H1 (cell line): ENCODE results near the gene DDR1. TPM values are rescaled to one million over a fixed set of nuclear protein-coding genes. Genes with fewer than 3 reads are reported as not detected.

Experiments
- CTCF ChIA-PET: fragments of 300-600 bp; sonication (Branson Sonifier 250); formaldehyde crosslinking; loops from one replicate; lab custom pipeline; 2021; ENCODE audit not compliant: partially characterized antibody; lab: Charles Lee
- POLR2A ChIA-PET: fragments of 300-600 bp; sonication (Branson Sonifier 250); formaldehyde crosslinking; loops from one replicate; lab custom pipeline; 2021; ENCODE audit warnings: inconsistent platforms; ENCODE audit not compliant: partially characterized antibody; lab: Charles Lee
- DNase-seq, 2 experiments: peaks; one replicate each; pipeline versions ENCODE4 v3.0.0 to v3.0.0-alpha.2; 2010 to 2022; ENCODE audit warnings: low spot score in 2 of 2, low read depth in 1 of 2, mixed read lengths in 1 of 2
- FAIRE-seq: peaks from 2 replicates; lab custom pipeline; 2011; peaks lifted over from hg19 to GRCh38; lab: Jason Lieb, UNC
- H2AFZ ChIP-seq: 2 replicates; pipeline ENCODE4 v1.8.1; 2012; ENCODE audit warnings: low read length, inconsistent platforms
- H2AK5ac ChIP-seq: 2 replicates; pipeline ENCODE4 v1.6.1; 2013; ENCODE audit warnings: low read depth, low read length
- H2BK120ac ChIP-seq: replicated peaks from 2 replicates; pipeline ENCODE3; 2013; ENCODE audit warnings: low read depth, low read length, inconsistent platforms
- H2BK12ac ChIP-seq: 2 replicates; pipeline ENCODE4 v1.6.1; 2013; ENCODE audit warnings: low read depth, low read length
- H2BK15ac ChIP-seq: 2 replicates; pipeline ENCODE4 v1.6.1; 2013; ENCODE audit warnings: low read length
- H2BK20ac ChIP-seq: 2 replicates; pipeline ENCODE4 v1.6.1; 2013; ENCODE audit warnings: low read length
- H2BK5ac ChIP-seq: 2 replicates; pipeline ENCODE4 v1.6.1; 2013; ENCODE audit warnings: low read depth, low read length
- H3K14ac ChIP-seq: 2 replicates; pipeline ENCODE4 v1.6.1; 2013; ENCODE audit warnings: inconsistent platforms; ENCODE audit not compliant: insufficient read length
- H3K18ac ChIP-seq: 2 replicates; pipeline ENCODE4 v1.6.1; 2013; ENCODE audit warnings: low read length; ENCODE audit errors: extremely low read depth
- H3K23ac ChIP-seq: 2 replicates; pipeline ENCODE4 v1.6.1; 2013; ENCODE audit warnings: inconsistent platforms; ENCODE audit not compliant: insufficient read length
- H3K23me2 ChIP-seq: 2 replicates; pipeline ENCODE4 v1.6.1; 2013; ENCODE audit warnings: low read depth, low read length
- H3K27ac ChIP-seq: 2 replicates; pipeline ENCODE4 v1.6.1; 2011; ENCODE audit warnings: low read depth, low read length, inconsistent platforms
- H3K27me3 ChIP-seq, 4 experiments: replicated peaks in 1 of 4; 1 replicate in 1 of 4; 2 replicates in 3 of 4; pipeline versions ENCODE4 v1.6.1 to v1.8.1; 2011 to 2013; ENCODE audit warnings: low read length in 3 of 4, mild to moderate bottlenecking in 3 of 4, inconsistent platforms in 2 of 4, mixed read lengths in 2 of 4, moderate library complexity in 1 of 4; ENCODE audit not compliant: control insufficient read depth in 3 of 4, insufficient read depth in 3 of 4; ENCODE audit errors: extremely low read depth in 1 of 4
- H3K36me3 ChIP-seq, 4 experiments: 2 replicates each; pipeline versions ENCODE4 v1.6.1 to v1.8.1; 2011 to 2013; ENCODE audit warnings: mild to moderate bottlenecking in 4 of 4, low read length in 3 of 4, moderate library complexity in 2 of 4, control low read depth in 1 of 4, inconsistent platforms in 1 of 4; ENCODE audit not compliant: insufficient read depth in 4 of 4, control insufficient read depth in 2 of 4
- H3K4ac ChIP-seq: replicated peaks from 2 replicates; pipeline ENCODE3; 2013; ENCODE audit warnings: low read length, low read depth, mixed read lengths, inconsistent platforms; ENCODE audit not compliant: insufficient read length
- H3K4me1 ChIP-seq, 4 experiments: replicated peaks in 1 of 4; 1 replicate in 1 of 4; 2 replicates in 3 of 4; pipeline versions ENCODE4 v1.6.1 to v1.8.1; 2011 to 2013; ENCODE audit warnings: low read length in 3 of 4, inconsistent platforms in 2 of 4, mixed read lengths in 1 of 4; ENCODE audit not compliant: insufficient read depth in 4 of 4, control insufficient read depth in 3 of 4
- H3K4me2 ChIP-seq, 2 experiments: 2 replicates each; pipeline versions ENCODE4 v1.6.1 to v1.8.1; 2011 to 2013; ENCODE audit warnings: low read depth in 2 of 2, low read length in 2 of 2, control low read depth in 1 of 2, inconsistent platforms in 1 of 2, mild to moderate bottlenecking in 1 of 2; ENCODE audit not compliant: insufficient read depth in 1 of 2
- H3K4me3 ChIP-seq, 4 experiments: fragments of 200-600, 300-600 bp in 1 of 4; sonication (generic), shearing (Covaris generic), sonication (Bioruptor Twin) in 1 of 4; 2 replicates each; pipeline versions ENCODE4 v1.5.1 to v1.8.1; 2011 to 2016; ENCODE audit warnings: low read length in 4 of 4, low read depth in 3 of 4, control low read depth in 2 of 4, inconsistent platforms in 2 of 4, mild to moderate bottlenecking in 2 of 4, mixed read lengths in 1 of 4, moderate library complexity in 1 of 4; ENCODE audit not compliant: insufficient read depth in 2 of 4; ENCODE audit errors: extremely low read depth in 1 of 4
- H3K56ac ChIP-seq: replicated peaks from 2 replicates; pipeline ENCODE3; 2013; ENCODE audit warnings: low read depth, mild to moderate bottlenecking, mixed read lengths, low read length, inconsistent platforms; ENCODE audit not compliant: insufficient read length
- H3K79me1 ChIP-seq: 2 replicates; pipeline ENCODE4 v1.6.1; 2013; ENCODE audit warnings: low read depth, low read length, control low read depth
- H3K79me2 ChIP-seq, 2 experiments: 2 replicates each; pipeline versions ENCODE4 v1.6.1 to v1.8.1; 2012 to 2013; ENCODE audit warnings: low read length in 2 of 2, mild to moderate bottlenecking in 2 of 2, inconsistent platforms in 1 of 2; ENCODE audit not compliant: insufficient read depth in 2 of 2, control insufficient read depth in 1 of 2
- H3K9ac ChIP-seq, 4 experiments: replicated peaks in 1 of 4; 1 replicate in 1 of 4; 2 replicates in 3 of 4; pipeline versions ENCODE4 v1.6.1 to v1.8.1; 2011 to 2013; ENCODE audit warnings: low read depth in 3 of 4, low read length in 3 of 4, control low read depth in 2 of 4, mild to moderate bottlenecking in 2 of 4, moderate library complexity in 2 of 4, inconsistent platforms in 1 of 4; ENCODE audit errors: extremely low read depth in 1 of 4
- H3K9me3 ChIP-seq, 2 experiments: 2 replicates each; pipeline versions ENCODE4 v1.6.1 to v1.8.1; 2012 to 2013; ENCODE audit warnings: mild to moderate bottlenecking in 2 of 2, moderate library complexity in 2 of 2, control low read depth in 1 of 2, inconsistent platforms in 1 of 2, low read depth in 1 of 2, low read length in 1 of 2, mixed read lengths in 1 of 2; ENCODE audit not compliant: insufficient read depth in 2 of 2
- H4K20me1 ChIP-seq, 2 experiments: replicated peaks in 1 of 2; 2 replicates each; pipeline versions ENCODE3 to v1.8.1; 2011 to 2013; ENCODE audit warnings: inconsistent platforms in 2 of 2, low read length in 2 of 2, mild to moderate bottlenecking in 1 of 2; ENCODE audit not compliant: insufficient read depth in 2 of 2, control insufficient read depth in 1 of 2
- H4K5ac ChIP-seq: 2 replicates; pipeline ENCODE4 v1.6.1; 2013; ENCODE audit warnings: low read length, low read depth, mixed read lengths, inconsistent platforms; ENCODE audit not compliant: insufficient read length
- H4K8ac ChIP-seq: 2 replicates; pipeline ENCODE4 v1.8.0; 2013; ENCODE audit warnings: mild to moderate bottlenecking, moderate library complexity, low read length, inconsistent platforms; ENCODE audit not compliant: insufficient read depth; ENCODE audit errors: extremely low read depth
- H4K91ac ChIP-seq: replicated peaks from 2 replicates; pipeline ENCODE3; 2013; ENCODE audit warnings: low read length, mixed read lengths, inconsistent platforms; ENCODE audit not compliant: insufficient read length
- BRCA1 ChIP-seq: IDR thresholded peaks from 2 replicates; pipeline ENCODE4 v1.6.1; 2012; ENCODE audit warnings: low read depth, low read length, improper control_type of control experiment
- EZH2 ChIP-seq: fragments of 200-600 bp; sonication (generic); IDR thresholded peaks from 2 replicates; pipeline ENCODE4 v1.7.1; 2012; ENCODE audit warnings: low read depth, mild to moderate bottlenecking, moderate library complexity, low read length, inconsistent platforms; ENCODE audit not compliant: severe bottlenecking
- GABPA ChIP-seq: IDR thresholded peaks from 2 replicates; pipeline ENCODE4 v1.6.1; 2011; ENCODE audit warnings: mild to moderate bottlenecking, low read length, moderate library complexity, borderline replicate concordance; ENCODE audit not compliant: insufficient read depth
- GTF2F1 ChIP-seq: IDR thresholded peaks from 2 replicates; pipeline ENCODE4 v1.6.1; 2012; ENCODE audit warnings: low read depth, low read length, improper control_type of control experiment, borderline replicate concordance
- HDAC6 ChIP-seq: IDR thresholded peaks from one replicate; pipeline ENCODE4 v1.7.1; 2012; ENCODE audit warnings: low read depth, mild to moderate bottlenecking, inconsistent platforms, low read length, moderate library complexity
- MAFK ChIP-seq: IDR thresholded peaks from 2 replicates; pipeline ENCODE4 v1.6.1; 2012; ENCODE audit warnings: low read depth, mild to moderate bottlenecking, improper control_type of control experiment, low read length
- NANOG ChIP-seq: IDR thresholded peaks from 2 replicates; pipeline ENCODE4 v1.6.1; 2011; ENCODE audit warnings: low read length, low read depth, mild to moderate bottlenecking, inconsistent platforms; ENCODE audit not compliant: insufficient read depth, poor library complexity, severe bottlenecking
- PHF8 ChIP-seq: fragments of 200-600 bp; sonication (generic); conservative IDR thresholded peaks from 2 replicates; pipeline ENCODE4 v1.7.1; 2012; ENCODE audit warnings: low read depth, mild to moderate bottlenecking, inconsistent platforms, low read length, moderate library complexity
- POLR2AphosphoS5 ChIP-seq: IDR thresholded peaks from 2 replicates; pipeline ENCODE4 v1.6.1; 2011; ENCODE audit warnings: low read depth, low read length
- ZNF274 ChIP-seq: IDR thresholded peaks from 2 replicates; pipeline ENCODE4 v1.7.0; 2012; ENCODE audit warnings: low read length, borderline replicate concordance; ENCODE audit errors: extremely low read depth
- WGBS, 2 experiments: shearing (Covaris generic) in 1 of 2; methylation state at CpG; one replicate each; pipeline versions ENCODE4 v1.1.6 to v1.1.7; 2013 to 2015; ENCODE audit warnings: low lambda C conversion rate in 2 of 2, mixed read lengths in 2 of 2, inconsistent platforms in 1 of 2, low coverage in 1 of 2, missing lambda C conversion rate in 1 of 2; ENCODE audit not compliant: insufficient replicate concordance in 2 of 2, insufficient coverage in 1 of 2, insufficient read length in 1 of 2; ENCODE audit errors: extremely low coverage in 1 of 2, missing lambda C conversion rate in 1 of 2; 5-methylcytosine and 5-hydroxymethylcytosine counted together
- polyA plus RNA-seq, 7 experiments: library from polyadenylated mRNA; depleted of rRNA in 3 of 7; stranded (reverse) in 5 of 7; unstranded in 2 of 7; fragments of >200 nt in 5 of 7; fragments of 200-250 nt in 2 of 7; gene quantifications; 1 replicate in 5 of 7; 2 replicates in 1 of 7; 4 replicates in 1 of 7; pipeline versions ENCODE4 v1.2.1 to v1.2.3, GENCODE V29; 2011 to 2013; ENCODE audit warnings: missing spikeins in 2 of 7, mixed read lengths in 2 of 7
- total RNA-seq: library from RNA; stranded (reverse); fragmentation: NEBNext Ultra II Directional; extraction: Animal tissue kit (Norgen Biotek cat#: 25700); gene quantifications from 2 replicates; pipeline ENCODE4 v1.2.1, GENCODE V29; 2021

Gene DDR1
- total and polyA plus RNA-seq, 2 of the 8 experiments (the other 6 are each of a cell fraction or from before 2014, with no cell fraction given) = 99.4 to 181 TPM

DNA sequence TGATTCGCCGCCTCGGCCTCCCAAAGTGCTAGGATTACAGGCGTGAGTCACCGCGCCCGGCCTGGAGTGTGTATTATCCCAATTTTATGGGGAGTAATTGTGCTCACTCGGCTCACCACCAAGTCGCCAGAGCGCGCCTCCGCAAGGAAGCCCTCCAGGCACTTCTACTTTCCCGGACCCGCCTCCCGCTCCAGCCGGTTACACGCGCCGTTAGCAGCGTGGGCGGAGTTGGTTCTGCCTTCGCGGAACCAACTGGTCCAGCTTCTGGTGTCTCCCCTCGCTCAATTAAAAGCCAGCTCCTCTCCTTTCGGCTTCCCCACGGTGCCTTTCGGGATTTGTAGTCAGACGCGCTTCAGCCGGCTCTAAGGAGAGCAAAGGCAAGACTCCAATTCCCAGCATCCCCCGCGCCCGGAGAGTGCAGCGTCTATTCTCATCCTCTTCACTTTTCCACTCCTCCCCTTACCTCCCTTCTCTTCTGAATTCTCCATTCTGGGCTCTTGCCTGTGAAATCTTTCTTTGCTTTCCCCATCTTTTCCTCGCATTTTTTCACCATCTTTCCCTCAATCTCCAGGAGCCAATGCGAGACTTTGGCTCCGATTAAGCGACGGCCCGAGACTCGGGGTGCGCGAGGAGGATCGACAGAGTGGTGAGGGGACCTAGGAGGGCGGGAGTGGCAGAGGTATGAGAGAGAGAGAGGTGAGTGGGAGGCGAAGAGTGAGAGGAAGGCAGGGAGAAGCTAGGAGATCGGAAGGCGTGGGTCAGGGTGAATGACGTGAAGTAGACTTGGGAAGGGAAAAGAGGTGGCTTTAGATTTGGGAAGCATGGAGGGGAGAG, 23.7 kb downstream of the DDR1 start, which contains the start of gene GTF2H4:
GTF2H4 (plus strand) TSS at position 450 of the 834 bp plus-strand sequence.
- Histone ChIP-seq H3K23ac (no peak within 1 kb of the TSS), H3K4me3 (peak within 1 kb of the TSS; percentile 83 to 98 (median 98)), H3K4ac (no peak within 1 kb of the TSS), H4K8ac (no peak within 1 kb of the TSS; the same call in 1 of the 2 replicates), H3K27me3 (no peaks in the 10 kb centered on the region), H4K5ac (peak within 1 kb of the TSS; percentile 25), H3K4me2 (peak within 1 kb of the TSS; percentile 72 to 97), H3K18ac (no peak within 1 kb of the TSS), H3K9ac (peak within 1 kb of the TSS; percentile 54 to 97 (median 64)), H3K14ac (no peak within 1 kb of the TSS), H2BK20ac (no peak within 1 kb of the TSS), H2AFZ (peak within 1 kb of the TSS; percentile 31; the same call in 1 of the 2 replicates), H2BK15ac (no peak within 1 kb of the TSS), H3K23me2 (peaks cover 7% of the 10 kb centered on the region), H2AK5ac (no peak within 1 kb of the TSS), H3K9me3 (no peaks in the 10 kb centered on the region), H3K79me1 (0 out of 2 replicates have a peak, but pooled peaks cover 2% of the 10 kb centered on the region), H2BK5ac (peak within 1 kb of the TSS; percentile 16; the same call in 1 of the 2 replicates), H3K4me1 (peaks cover 0 to 4% (median 2%) of the 10 kb centered on the region in 4 experiments; a peak in 4 of 7 replicates), H3K56ac (peak within 1 kb of the TSS; percentile 90), H2BK12ac (no peak within 1 kb of the TSS), H4K91ac (no peak within 1 kb of the TSS), H2BK120ac (no peak within 1 kb of the TSS), H3K36me3 (peaks cover 4 to 8% (median 5%) of the 10 kb centered on the region in 4 experiments; a peak in 5 of 8 replicates), H3K27ac (no peak within 1 kb of the TSS), H4K20me1 (peaks cover 0 to 2% of the 10 kb centered on the region in 2 experiments), H3K79me2 (peaks cover 0 to 13% of the 10 kb centered on the region in 2 experiments; a peak in 2 of 4 replicates)
- 3% methylated on average over 49 of the region's 49 CpGs; no CpG with 5 or more reads in 1 of the 2 experiments for WGBS, 2 experiments
- FAIRE-seq (peak; percentile 7), DNase-seq (peak; percentile 93 to 95)
- ChIA-PET POLR2A (interaction anchor here (0.8 to 3.1 kb wide), 16 partner anchors 12 to 261 kb away, joined by 3 to 9 read pairs (median 4); partner anchors contain the start of gene DDR1), CTCF (interaction anchor here (1.0 to 9.6 kb wide), 5 partner anchors 9 to 175 kb away, joined by 3 to 98 read pairs (median 5); no protein-coding TSS in a partner anchor)
- TF ChIP-seq GABPA (peak; percentile 49; the same call in 1 of the 2 replicates), HDAC6 (no peak), PHF8 (0 out of 2 replicates have a peak, but pooled peaks have one; percentile 11), NANOG (peak; percentile 3), BRCA1 (no peak), GTF2F1 (no peak), MAFK (no peak), ZNF274 (no peak), POLR2AphosphoS5 (peak; percentile 38; the same call in 1 of the 2 replicates), EZH2 (no peak)
